ENCODE data around the gene SYNE1. TPM values are rescaled to one million over a fixed set of nuclear protein-coding genes. Genes with fewer than 3 reads are reported as not detected.
"Not testable (repeated sequence)": the region's sequence is repeated elsewhere in the genome, so short reads cannot be mapped to it uniquely, and the experiment has no call there.

Gene SYNE1
- 95.3 TPM for total RNA-seq

GRCh38 chr6:152637296-152638047, at the start of gene SYNE1:
Gene SYNE1, minus strand, starts transcription at chr6:152637362. Its CDS starts 9,031 bp downstream, at chr6:152628331.
- peak in 1 of 3 donors; percentile 34 for DNase-seq (ENCODE audit: low read depth in 2 of 3, low spot score in 2 of 3)

GRCh38 chr6:152685819-152686218, 48.7 kb upstream of the SYNE1 start:
- DNase-seq (ENCODE audit: low read depth in 2 of 3, low spot score in 2 of 3): no peak

- DNase-seq (ENCODE audit: low read depth in 2 of 3, low spot score in 2 of 3): not testable (repeated sequence)
Observed at GRCh38 chr6:152682935-152683334, 45.8 kb upstream of the SYNE1 start.

GRCh38 chr6:152682141-152682540, 45.0 kb upstream of the SYNE1 start:
- DNase-seq (ENCODE audit: low read depth in 2 of 3, low spot score in 2 of 3): no peak

GRCh38 chr6:152680879-152681517, 43.8 kb upstream of the SYNE1 start:
- DNase-seq (ENCODE audit: low read depth in 2 of 3, low spot score in 2 of 3): no peak

GRCh38 chr6:152680151-152680550, 43.0 kb upstream of the SYNE1 start:
- no peak for DNase-seq (ENCODE audit: low read depth in 2 of 3, low spot score in 2 of 3)

- no peak for DNase-seq (ENCODE audit: low read depth in 2 of 3, low spot score in 2 of 3)
Observed at GRCh38 chr6:152673236-152673635, 36.1 kb upstream of the SYNE1 start.

GRCh38 chr6:152671171-152671570, 34.0 kb upstream of the SYNE1 start:
- DNase-seq (ENCODE audit: low read depth in 2 of 3, low spot score in 2 of 3): no peak

GRCh38 chr6:152669895-152670294, 32.7 kb upstream of the SYNE1 start:
- DNase-seq (ENCODE audit: low read depth in 2 of 3, low spot score in 2 of 3): peak in 2 of 3 donors; percentile 26 to 49

GRCh38 chr6:152661776-152662175, 24.6 kb upstream of the SYNE1 start:
- DNase-seq (ENCODE audit: low read depth in 2 of 3, low spot score in 2 of 3): no peak

GRCh38 chr6:152651986-152652385, 14.8 kb upstream of the SYNE1 start:
- DNase-seq (ENCODE audit: low read depth in 2 of 3, low spot score in 2 of 3): no peak

GRCh38 chr6:152648105-152648504, 10.9 kb upstream of the SYNE1 start:
- no peak for DNase-seq (ENCODE audit: low read depth in 2 of 3, low spot score in 2 of 3)

GRCh38 chr6:152646732-152647131, 9.6 kb upstream of the SYNE1 start:
- not testable (repeated sequence) for DNase-seq (ENCODE audit: low read depth in 2 of 3, low spot score in 2 of 3)

- peak in 2 of 3 donors; percentile 51 to 75 for DNase-seq (ENCODE audit: low read depth in 2 of 3, low spot score in 2 of 3)
Observed at GRCh38 chr6:152642578-152643375, 5.6 kb upstream of the SYNE1 start.

GRCh38 chr6:152636609-152637295, 410 bp downstream of the SYNE1 start:
- DNase-seq (ENCODE audit: low read depth in 2 of 3, low spot score in 2 of 3): peak in 2 of 3 donors; percentile 17

- DNase-seq (ENCODE audit: low read depth in 2 of 3, low spot score in 2 of 3): peak in 2 of 3 donors; percentile 14 to 20
Observed at GRCh38 chr6:152636021-152636608, 1.0 kb downstream of the SYNE1 start.

GRCh38 chr6:152634773-152635172, 2.4 kb downstream of the SYNE1 start:
- DNase-seq (ENCODE audit: low read depth in 2 of 3, low spot score in 2 of 3): no peak

- no peak for DNase-seq (ENCODE audit: low read depth in 2 of 3, low spot score in 2 of 3)
Observed at GRCh38 chr6:152632121-152632782, 4.9 kb downstream of the SYNE1 start.

GRCh38 chr6:152631376-152631775, 5.8 kb downstream of the SYNE1 start:
- DNase-seq (ENCODE audit: low read depth in 2 of 3, low spot score in 2 of 3): no peak

GRCh38 chr6:152630832-152631231, 6.3 kb downstream of the SYNE1 start:
- DNase-seq (ENCODE audit: low read depth in 2 of 3, low spot score in 2 of 3): no peak

Measured in hematopoietic multipotent progenitor cell (in vitro differentiated cells).